GF-D8 (cell line): ENCODE data around the gene ADGRV1.
"Not testable (repeated sequence)": the region's sequence is repeated elsewhere in the genome, so short reads cannot be mapped to it uniquely, and the experiment has no call there.

Experiments used
- DNase-seq: peaks from one replicate; lab custom pipeline; 2025; lab: John Stamatoyannopoulos, UW

The ADGRV1 gene

DNA sequence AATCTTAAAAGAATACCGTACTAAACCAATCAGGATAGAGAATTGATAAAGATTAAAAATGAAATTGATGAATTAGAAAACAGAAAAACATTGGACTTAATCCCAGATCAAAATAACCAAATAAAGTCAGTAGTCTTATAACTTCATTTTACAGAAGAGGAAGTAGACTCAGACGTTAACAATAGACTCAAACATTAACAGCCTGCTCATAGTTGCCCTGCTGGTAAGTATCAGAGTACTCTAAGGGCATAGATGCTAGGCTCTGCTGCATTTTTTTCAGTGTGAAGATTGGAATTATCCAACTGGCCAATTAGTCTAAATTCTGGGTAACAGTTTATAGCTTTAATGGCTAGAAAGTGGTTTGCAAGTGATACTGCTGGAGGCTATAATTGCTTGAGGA lies 42.9 kb downstream of the ADGRV1 start:
- DNase-seq, result no peak

DNA sequence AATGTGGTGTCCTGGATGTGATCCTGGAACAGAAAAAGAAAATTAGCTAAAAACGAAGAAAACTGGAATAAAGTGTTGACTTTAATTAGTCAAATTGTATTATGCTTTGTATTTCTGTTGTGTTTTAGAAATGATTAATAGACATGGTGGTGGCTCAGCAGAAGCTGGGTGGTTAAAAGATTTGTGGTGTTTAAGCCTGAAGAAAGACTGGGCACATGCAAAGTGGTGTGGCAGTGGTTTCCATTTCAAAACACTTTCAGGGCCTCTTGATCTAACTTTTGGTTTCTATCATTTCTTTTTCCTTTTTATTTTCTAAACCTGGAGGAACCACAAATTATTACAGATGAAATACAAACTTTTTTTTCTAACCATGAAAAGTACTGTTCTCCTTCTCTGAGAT lies 44.1 kb downstream of the ADGRV1 start:
- DNase-seq, result no peak

DNA sequence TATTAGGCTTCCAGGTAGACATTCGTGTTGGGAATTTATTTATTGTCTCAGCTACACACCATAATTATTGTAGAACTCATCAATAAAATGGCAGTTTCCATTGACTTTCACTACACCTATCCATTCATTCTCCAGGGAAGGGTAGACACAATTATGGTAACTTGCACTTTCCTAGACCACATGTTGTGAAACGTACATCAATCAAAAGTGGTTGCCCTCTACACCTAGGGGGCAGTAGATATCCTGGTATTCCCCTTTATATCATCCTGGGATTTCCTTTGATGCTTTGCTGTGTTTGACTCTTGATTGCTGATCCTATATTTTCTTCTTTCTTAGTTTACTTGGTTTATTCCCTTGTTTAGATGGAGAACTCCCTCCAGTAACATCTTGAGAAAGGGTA lies 47.9 kb downstream of the ADGRV1 start:
- DNase-seq, result no peak

DNA sequence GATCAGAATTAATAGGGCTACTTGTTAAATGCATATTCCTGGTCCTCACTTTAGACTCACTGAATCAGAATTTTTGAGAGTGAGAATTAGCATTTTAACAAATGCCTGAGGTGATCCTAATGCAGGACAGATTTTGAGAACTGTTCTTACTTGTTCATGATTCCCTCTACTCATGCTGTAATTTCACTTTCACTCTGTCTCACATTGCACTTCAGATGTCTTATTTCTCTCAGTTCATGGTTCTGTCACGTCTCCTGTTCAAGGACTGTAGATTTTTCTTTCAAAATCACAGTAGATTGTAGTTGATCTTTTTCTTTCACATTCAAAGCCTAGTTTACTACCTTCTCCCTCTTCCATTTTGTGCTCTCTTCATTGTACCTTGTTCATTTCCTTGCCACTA lies 54.3 kb downstream of the ADGRV1 start:
- no peak for DNase-seq

DNA sequence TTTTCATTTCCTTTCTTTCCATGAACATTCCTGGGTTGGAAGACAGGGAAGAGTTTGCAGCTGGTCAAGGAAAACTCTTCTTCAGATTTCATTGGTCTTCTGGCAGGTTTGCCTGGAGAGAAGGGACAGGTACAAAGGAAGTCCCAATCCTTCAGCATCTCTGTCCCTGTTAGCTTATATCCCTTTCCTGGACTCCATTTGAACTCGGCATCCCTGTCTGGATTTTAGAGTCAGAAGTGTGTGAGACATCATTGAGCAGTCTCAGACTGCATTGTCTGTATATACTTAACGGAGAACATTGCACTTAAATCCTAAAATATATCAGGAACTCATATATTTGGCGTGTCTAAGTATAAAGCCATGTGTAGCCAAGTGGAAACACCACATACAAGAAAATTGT lies 54.9 kb downstream of the ADGRV1 start:
- DNase-seq, result no peak

DNA sequence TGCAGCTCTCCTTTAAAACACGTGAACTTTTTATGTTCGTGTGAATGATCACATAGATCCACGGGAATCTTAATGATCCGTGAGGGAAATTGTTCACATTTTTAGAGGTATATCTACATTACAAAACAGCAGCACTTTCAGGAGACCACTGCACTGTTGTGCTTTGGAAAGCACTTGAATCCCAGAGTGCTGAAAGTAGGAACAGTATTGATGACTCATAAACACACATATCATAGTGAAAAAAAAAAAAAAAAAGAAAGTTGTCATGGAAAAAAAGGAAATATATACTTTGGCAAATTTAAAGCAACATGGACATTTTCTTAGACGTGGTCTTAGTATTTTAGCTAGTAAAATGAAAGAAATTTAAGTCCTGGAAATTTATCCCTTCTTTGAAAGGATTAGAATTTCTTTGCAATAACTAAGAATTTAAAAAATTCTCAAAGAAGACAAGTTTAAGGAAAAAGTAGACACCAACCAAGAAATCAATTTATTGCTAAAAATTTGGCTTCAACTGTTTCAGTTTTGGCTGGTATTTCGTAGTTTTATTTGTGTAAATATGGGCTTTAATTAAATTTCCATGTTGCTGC lies 55.4 kb downstream of the ADGRV1 start:
- no peak for DNase-seq

DNA sequence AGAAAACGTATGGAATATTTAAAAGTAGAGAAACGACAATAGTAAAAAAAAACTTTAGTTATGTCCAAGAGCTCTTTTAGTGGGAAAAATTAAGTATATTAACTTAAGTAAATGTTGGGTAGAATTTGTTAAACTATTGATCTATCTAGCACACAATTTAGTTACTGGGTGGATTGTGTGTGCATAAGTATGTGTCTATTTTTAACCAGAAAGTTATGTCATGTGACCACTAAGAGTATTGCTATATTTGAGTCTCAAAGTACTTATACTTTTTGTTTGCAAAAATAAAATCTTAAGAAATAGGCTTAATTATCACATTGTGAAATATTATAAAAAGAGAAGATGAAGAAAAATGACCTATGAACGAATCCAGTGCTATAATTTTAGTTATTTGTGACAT lies 56.8 kb downstream of the ADGRV1 start:
- no peak for DNase-seq

DNA sequence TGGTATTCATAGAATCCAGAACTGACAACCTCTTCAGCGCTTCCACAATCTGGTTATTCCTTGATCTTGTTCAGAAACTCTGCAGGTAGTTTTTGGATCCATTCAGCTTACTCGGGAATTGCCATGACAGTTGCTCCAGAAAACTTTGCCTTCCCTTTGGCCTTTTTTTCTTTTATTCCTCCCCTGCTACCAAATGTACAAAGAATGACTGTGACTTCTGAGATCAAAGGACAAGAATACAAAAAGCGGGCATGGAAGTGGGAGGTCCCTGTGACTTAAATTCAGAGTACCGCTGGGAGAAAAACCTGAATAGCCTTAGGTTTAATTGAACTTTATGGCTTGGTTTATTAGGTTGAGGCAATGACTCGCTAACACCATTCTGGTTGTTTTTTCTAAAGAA lies 59.5 kb downstream of the ADGRV1 start:
- no peak for DNase-seq

DNA sequence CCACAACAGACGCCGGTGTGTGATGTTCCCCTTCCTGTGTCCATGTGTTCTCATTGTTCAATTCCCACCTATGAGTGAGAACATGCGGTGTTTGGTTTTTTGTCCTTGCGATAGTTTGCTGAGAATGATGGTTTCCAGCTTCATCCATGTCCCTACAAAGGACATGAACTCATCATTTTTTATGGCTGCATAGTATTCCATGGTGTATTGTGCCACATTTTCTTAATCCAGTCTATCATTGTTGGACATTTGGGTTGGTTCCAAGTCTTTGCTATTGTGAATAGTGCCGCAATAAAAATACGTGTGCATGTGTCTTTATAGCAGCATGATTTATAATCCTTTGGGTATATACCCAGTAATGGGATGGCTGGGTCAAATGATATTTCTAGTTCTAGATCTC lies 61.2 kb downstream of the ADGRV1 start:
- not testable (repeated sequence) for DNase-seq

DNA sequence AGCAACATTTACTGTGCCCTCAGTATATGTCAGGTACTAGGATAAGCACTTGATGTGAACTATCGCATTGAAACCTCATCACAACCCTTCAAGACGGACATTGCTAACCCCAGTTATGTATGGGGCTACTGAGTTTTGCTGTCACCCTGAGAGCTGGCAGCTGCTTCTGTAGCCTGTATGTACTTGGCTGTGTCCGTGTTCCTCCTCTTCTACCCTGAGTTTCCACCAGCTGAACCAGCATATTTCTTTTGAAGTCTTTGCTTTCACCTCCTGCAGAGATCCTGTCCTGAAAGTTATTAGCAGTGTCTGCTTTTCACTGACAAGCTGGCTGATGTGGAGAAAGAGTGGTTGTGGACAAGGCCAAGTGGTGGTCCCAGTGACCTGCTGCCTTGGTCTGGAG lies 63.3 kb downstream of the ADGRV1 start:
- no peak for DNase-seq

DNA sequence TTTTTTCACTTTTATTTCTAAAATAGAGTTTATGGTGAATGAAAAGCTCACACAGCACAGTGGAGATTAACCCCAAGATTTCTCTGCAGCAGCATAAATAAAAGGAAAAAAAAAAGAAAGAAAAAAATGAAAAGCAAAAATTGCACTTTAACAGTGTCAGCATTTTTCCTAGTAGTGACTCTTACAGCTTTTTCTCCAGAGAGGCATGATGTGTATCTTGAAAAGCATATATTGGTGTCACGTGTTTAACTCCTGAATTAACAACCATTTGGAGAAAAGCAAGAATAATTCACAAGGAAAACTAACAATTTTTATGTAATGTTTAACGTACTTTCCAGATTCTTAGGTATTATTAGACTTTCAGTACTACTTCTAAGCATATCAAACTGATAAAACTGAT lies 67.9 kb downstream of the ADGRV1 start:
- no peak for DNase-seq

DNA sequence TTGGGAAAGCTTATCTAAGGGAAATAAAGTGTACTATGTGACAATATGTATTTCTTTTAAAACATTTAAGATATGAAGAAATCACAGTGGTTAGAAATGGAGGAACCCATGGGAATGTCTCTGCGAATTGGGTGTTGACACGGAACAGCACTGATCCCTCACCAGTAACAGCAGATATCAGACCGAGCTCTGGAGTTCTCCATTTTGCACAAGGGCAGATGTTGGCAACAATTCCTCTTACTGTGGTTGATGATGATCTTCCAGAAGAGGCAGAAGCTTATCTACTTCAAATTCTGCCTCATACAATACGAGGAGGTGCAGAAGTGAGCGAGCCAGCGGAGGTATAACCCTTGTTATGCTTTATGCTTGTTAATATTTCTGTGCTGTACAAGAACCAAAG lies 69.9 kb downstream of the ADGRV1 start:
- DNase-seq, result no peak

DNA sequence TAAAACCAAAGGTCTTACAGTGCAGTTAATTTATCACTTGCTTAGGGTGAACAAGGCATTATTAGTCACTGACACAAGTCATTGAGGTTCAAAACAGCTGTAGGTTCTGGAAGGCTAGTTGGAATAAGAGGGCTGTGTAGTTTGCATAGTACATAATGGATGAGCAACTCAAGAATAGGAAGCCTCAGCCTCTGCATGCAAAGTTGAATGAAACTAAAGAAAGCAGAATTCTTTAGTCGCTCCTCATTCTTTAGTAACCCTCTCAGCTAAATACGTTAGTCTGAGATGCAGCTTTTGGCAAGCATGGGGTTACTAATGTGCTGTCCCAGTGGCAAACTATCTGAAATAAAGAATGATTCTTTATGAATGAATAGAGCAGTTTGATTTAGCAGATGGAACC lies 74.2 kb downstream of the ADGRV1 start:
- DNase-seq, result no peak

DNA sequence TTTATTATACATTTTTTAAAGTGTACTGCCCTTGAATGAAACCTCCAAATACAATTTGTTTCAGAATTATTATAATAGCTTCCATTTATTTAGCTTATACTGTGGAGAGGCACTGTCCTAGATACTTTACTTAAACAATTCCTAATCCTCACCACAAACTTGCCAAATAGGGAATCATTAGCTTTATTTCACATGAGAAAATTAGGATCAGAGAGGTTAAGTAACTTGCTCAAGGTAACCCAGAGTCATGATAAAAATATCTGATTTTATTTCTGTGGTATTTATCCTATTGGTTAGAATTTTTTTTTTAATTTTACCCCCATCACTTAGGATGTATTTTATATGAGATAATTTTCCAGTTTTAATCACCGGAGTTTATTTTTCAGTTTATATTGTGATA lies 78.4 kb downstream of the ADGRV1 start:
- no peak for DNase-seq

DNA sequence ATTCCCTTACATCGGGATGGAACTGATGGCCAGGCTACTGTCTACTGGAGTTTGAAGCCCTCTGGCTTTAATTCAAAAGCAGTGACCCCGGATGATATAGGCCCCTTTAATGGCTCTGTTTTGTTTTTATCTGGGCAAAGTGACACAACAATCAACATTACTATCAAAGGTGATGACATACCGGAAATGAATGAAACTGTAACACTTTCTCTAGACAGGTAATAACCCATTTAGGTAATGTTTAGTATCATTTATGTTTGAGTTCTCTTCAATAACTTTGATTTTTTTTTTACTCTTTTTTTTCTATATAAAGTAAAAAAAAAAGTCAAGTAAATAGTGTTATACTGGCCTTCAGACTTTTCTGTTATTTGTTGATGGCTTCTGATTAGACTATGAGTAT lies 79.1 kb downstream of the ADGRV1 start:
- no peak for DNase-seq

DNA sequence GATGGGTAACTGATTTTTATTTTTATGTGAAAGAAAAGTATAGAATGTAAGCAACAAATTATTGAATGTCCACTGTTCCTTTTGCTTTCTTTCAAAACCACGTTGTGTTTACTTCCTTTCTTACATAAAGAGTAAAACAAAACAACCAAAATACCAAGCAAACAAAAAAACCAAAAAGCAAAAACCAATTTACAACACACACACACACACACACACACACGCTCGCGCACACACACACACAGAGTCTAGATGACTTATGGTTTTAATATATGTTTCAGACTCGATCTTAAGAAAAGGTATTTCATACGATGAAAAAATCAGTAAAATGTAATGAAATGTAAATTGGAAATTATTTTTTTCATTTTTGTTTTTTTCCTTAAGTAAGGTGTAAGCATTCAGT lies 80.3 kb downstream of the ADGRV1 start:
- DNase-seq, result no peak

DNA sequence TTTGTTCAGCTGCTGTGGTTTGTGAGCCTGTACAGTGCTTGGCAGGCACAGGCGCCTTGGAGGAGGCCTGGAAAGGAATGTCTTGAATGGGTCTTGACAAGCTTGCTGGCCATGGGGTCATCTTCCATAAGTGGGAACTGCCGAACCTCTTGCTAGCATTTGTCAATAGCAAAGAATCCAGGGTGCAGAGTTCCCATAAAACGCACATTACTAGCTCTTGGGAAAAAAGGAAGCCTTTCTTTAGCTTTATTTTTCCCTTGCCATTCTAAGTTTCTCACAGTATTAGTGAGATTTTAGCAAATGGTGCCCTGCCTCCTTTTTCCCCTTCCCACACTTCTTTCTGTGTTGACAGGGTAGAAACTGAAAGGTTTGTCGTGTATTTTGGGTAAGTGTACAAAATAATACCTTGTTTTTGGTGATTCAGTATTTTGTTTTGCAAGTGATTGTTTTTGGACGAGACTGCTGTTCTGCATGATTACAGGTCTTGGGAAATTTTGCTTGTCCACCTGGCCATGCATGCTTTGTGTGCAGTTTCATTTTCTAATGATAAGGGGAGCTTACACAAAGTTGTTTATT lies 82.0 kb downstream of the ADGRV1 start:
- no peak for DNase-seq

DNA sequence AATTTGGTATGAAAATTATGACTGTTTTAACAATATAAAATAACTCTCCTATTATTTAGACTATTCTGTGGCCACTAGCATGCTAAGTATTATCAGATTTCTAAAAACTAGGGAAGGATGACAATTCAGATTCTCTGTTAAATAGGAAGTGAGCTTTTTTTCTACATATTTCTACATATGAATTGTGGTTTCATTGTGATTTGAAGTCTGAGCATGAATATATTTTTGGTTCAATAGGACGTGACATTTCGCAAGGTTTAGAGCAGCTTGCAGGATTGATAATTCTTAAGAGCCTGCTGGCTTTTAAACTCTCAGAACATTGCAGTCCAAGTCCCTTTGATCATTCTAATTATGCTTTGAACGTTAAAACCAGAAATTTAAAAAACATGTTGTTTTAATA lies 82.9 kb downstream of the ADGRV1 start:
- DNase-seq, result no peak

DNA sequence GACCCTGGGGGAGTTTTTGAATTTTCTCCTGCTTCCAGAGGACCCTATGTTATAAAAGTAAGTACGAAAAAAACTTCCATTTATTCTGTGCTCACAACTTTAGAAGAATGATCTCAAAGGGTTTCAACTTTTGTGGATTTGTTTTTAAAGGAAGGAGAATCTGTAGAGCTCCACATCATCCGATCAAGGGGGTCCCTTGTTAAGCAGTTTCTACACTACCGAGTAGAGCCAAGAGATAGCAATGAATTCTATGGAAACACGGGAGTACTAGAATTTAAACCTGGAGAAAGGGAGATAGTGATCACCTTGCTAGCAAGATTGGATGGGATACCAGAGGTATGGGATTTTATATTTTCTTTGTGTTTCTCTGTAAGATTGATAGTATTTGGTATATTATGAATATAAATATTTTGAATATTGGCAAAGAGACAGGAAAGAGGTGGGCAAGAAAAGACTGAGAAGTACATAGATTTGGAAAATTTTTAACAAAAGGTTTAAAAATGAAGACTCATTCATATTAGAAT lies 84.2 kb downstream of the ADGRV1 start:
- DNase-seq, result no peak

DNA sequence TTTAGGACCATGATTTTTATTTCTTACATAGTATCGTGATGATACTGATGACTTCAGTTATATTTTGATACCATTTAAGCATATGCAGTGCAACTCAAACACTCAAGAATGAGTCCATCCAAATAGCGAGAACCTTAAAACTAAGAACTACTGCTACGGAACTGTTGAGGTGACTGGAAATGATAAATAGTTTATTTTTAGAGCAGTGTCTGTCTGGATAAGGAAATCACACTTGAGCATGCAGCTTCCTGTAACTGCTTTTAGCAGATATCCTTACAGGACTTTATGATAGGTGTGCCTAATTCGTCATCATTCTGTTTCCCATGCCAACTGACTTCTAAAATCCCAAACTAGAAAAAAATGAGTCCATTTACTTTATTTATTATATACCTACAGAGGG lies 85.5 kb downstream of the ADGRV1 start:
- DNase-seq, result no peak

DNA sequence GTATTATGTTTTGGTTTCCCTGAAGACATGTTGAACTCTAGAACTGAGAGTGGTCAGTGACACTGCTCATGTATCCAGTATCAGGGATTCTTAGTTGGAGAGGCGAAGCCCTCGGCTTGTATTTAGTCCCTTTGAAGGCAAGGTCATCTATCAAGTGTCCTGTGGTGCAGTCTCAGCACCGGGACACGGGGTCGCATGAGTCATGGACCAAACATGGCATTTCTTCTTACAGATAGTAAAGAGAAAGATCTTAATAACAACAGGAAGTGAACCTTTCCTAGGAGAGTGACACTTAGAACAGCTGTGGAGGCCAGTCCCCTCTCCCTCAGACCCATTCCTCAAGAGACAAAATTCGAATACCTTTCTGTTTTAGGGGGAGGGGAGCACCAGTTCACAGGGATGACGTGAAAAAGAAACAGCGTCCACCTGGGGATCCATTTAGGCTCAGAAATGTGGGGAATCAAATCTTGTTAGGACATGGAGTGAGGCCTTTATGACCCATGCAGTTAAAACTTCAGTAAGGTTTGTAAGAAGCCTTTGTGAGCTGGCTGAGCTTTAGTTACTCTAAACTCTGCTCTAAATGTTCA lies 86.5 kb downstream of the ADGRV1 start:
- no peak for DNase-seq

DNA sequence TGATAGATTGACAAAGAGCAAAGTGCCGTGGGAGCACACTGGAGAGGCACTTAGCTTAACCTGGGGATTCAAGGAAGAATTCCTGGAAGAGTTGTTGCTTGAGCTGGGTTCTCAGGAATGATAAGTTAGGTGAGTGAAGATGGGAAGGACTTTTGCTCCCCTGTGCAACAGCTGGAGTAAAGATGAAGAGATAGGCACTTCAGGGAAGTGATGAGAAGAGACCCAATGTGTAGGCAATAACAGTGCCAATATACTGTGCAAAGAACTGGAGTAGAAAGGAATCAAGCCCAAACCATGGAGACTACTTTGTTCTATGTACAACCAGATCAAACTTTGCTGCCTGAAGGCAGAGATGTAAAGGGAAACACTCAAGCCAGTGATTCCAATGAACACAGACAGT lies 92.2 kb downstream of the ADGRV1 start:
- DNase-seq, result no peak

DNA sequence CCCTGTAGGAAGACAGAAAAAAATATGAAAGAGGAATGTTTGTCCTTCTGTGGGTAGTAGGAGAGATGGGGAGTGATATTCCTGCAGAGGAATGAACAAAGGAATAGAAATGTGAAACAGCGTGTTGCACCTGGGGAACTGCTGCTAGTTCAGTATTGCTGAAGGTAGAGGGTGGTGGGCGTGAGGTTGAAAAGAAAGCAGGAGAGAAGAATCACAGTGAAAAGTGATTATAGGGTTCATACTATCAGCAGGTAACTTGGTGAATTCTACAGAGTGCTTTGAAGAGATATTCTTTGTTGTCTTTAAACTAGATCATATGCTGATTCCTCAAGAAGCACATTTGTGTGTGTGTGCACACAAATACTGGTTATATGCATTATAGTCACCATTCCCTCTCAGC lies 95.6 kb downstream of the ADGRV1 start:
- DNase-seq, result no peak

DNA sequence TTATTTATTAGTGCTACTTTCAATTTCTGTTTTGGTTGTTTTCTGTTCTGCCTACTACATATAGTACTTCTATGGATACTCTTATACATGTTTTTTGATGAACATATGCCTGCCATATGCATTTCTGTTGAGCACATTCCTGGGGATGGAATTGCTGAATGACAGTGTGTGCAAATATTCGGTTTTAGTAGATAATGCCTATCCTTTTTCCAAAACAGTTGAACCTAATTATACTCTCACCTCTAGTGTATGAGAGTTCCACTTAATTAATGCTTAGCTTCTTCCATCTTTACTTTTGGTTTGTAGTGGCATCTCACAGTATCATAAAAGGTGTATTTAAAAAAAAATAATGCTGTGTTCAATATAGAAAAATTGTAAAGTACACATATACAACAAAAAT lies 96.8 kb downstream of the ADGRV1 start:
- DNase-seq, result no peak
